T-cell (primary cell): ENCODE results near the gene DDX51. TPM values are rescaled to one million over a fixed set of nuclear protein-coding genes. Genes with fewer than 3 reads are reported as not detected.

Source experiments
- ATAC-seq, 4 experiments: fragments of 200-7000 bp in 3 of 4; fragments of 150-1000 bp in 1 of 4; cut with Tn5 transposase; replicated peaks in 1 of 4; 1 replicate in 3 of 4; 2 replicates in 1 of 4; pipeline ENCODE4 v1.10.0; 2021; ENCODE audit warnings: moderate library complexity in 3 of 4, mild to moderate bottlenecking in 2 of 4, moderate number of reproducible peaks in 1 of 4
- CTCF ChIA-PET, 2 donors: fragments of 300-600 bp; sonication (Branson Sonifier 250); formaldehyde crosslinking; loops; one replicate each; lab custom pipeline; 2022; ENCODE audit warnings: antibody characterized with exemption in 2 of 2; lab: Charles Lee
- POLR2A ChIA-PET, 2 donors: fragments of 300-600 bp; sonication (Branson Sonifier 250); formaldehyde crosslinking; loops; one replicate each; lab custom pipeline; 2022; ENCODE audit warnings: antibody characterized with exemption in 2 of 2; lab: Charles Lee
- DNase-seq, 35 experiments: peaks; one replicate each; pipeline versions ENCODE4 v3.0.0 to v3.0.0-alpha.2; 2013 to 2023
- H3K27ac ChIP-seq: one replicate; pipeline ENCODE4 v1.5.1; 2013; ENCODE audit warnings: low read length
- H3K27me3 ChIP-seq, 2 experiments: replicated peaks in 1 of 2; 1 replicate in 1 of 2; 2 replicates in 1 of 2; pipeline versions ENCODE4 v1.6.1 to v1.7.0; 2013; ENCODE audit warnings: low read length in 1 of 2, mixed read lengths in 1 of 2; ENCODE audit not compliant: control insufficient read depth in 2 of 2, insufficient read depth in 2 of 2; ENCODE audit errors: extremely low read depth in 1 of 2
- H3K36me3 ChIP-seq, 2 donors: 1 replicate in 1 of 2; 2 replicates in 1 of 2; pipeline versions ENCODE4 v1.6.1 to v1.7.0; 2013; ENCODE audit warnings: low read length in 1 of 2; ENCODE audit not compliant: control insufficient read depth in 2 of 2, insufficient read depth in 1 of 2; ENCODE audit errors: extremely low read depth in 1 of 2
- H3K4me1 ChIP-seq, 2 experiments: 1 replicate in 1 of 2; 2 replicates in 1 of 2; pipeline versions ENCODE4 v1.6.1 to v1.7.0; 2013; ENCODE audit warnings: low read length in 2 of 2, mixed read lengths in 1 of 2; ENCODE audit not compliant: insufficient read depth in 2 of 2, control insufficient read depth in 1 of 2; ENCODE audit errors: extremely low read depth in 1 of 2
- H3K4me3 ChIP-seq, 2 donors: 1 replicate in 1 of 2; 2 replicates in 1 of 2; pipeline versions ENCODE4 v1.5.1 to v1.7.0; 2013; ENCODE audit warnings: mild to moderate bottlenecking in 2 of 2, low read length in 1 of 2, moderate library complexity in 1 of 2; ENCODE audit not compliant: control insufficient read depth in 1 of 2; ENCODE audit errors: extremely low read depth in 1 of 2
- H3K9me3 ChIP-seq: 2 replicates; pipeline ENCODE4 v1.7.0; 2013
- H3K27ac Mint-ChIP-seq, 2 donors: one replicate each; pipeline ENCODE4 v1.8.0; 2020 to 2021; ENCODE audit warnings: mild to moderate bottlenecking in 2 of 2, mixed read lengths in 2 of 2
- H3K27me3 Mint-ChIP-seq, 2 donors: one replicate each; pipeline ENCODE4 v1.8.0; 2021 to 2022; ENCODE audit warnings: mixed read lengths in 2 of 2
- H3K36me3 Mint-ChIP-seq: one replicate; pipeline ENCODE4 v1.8.0; 2021; ENCODE audit warnings: mixed read lengths
- H3K4me1 Mint-ChIP-seq, 3 donors: one replicate each; pipeline ENCODE4 v1.8.0; 2020 to 2022; ENCODE audit warnings: mixed read lengths in 3 of 3, mild to moderate bottlenecking in 1 of 3
- H3K4me3 Mint-ChIP-seq, 3 donors: one replicate each; pipeline ENCODE4 v1.8.0; 2020 to 2022; ENCODE audit warnings: mild to moderate bottlenecking in 3 of 3, mixed read lengths in 3 of 3, moderate library complexity in 3 of 3
- H3K9me3 Mint-ChIP-seq, 3 donors: one replicate each; pipeline ENCODE4 v1.8.0; 2020 to 2022; ENCODE audit warnings: mixed read lengths in 3 of 3
- WGBS: methylation state at CpG from one replicate; pipeline ENCODE4 v1.1.5; 2013; ENCODE audit warnings: missing lambda C conversion rate; ENCODE audit not compliant: insufficient coverage; 5-methylcytosine and 5-hydroxymethylcytosine counted together
- total RNA-seq, 35 experiments: library from RNA in 6 of 35; stranded (reverse) in 6 of 35; fragments of 120-200 nt in 1 of 35; gene quantifications; one replicate each; pipeline versions ENCODE4 v1.2.1 to v1.2.4 and lab custom pipeline; 2013 to 2026

The DDX51 gene
- total RNA-seq, 5 donors from 2014 or later (not counting 1 experiment from before 2014, with no cell fraction given), result 41.9 to 58.6 (median 49.0) TPM

- H3K9me3 ChIP-seq, result no peaks in the 10 kb centered on the region
- Mint-ChIP-seq H3K4me1 (peaks cover 40 to 45% (median 43%) of the 10 kb centered on the region in 3 donors), H3K4me3 (no peak overlapping the region), H3K36me3 (no peaks in the 10 kb centered on the region), H3K9me3 (no peaks in the 10 kb centered on the region), H3K27me3 (peaks cover 0 to 8% of the 10 kb centered on the region in 2 donors), H3K27ac (no peak overlapping the region)
- 85% methylated on average over 26 of the region's 35 CpGs for WGBS
- H3K27me3 ChIP-seq, result peaks cover 0 to 69% of the 10 kb centered on the region in 2 experiments
- no peaks in the 10 kb centered on the region for H3K36me3 ChIP-seq
- POLR2A ChIA-PET, result no interaction called here
- H3K27ac ChIP-seq, result no peak overlapping the region
- no peak overlapping the region for H3K4me3 ChIP-seq
- H3K4me1 ChIP-seq, result peaks cover 12 to 48% of the 10 kb centered on the region in 2 experiments
- DNase-seq (no peak), ATAC-seq (no peak)
- CTCF ChIA-PET, result no interaction called here
Measured at GRCh38 chr12:132175496-132176384, 31.6 kb upstream of the DDX51 start.

- Histone ChIP-seq H3K27me3 (peaks cover 0 to 76% of the 10 kb centered on the region in 2 experiments), H3K4me3 (no peak overlapping the region), H3K9me3 (no peaks in the 10 kb centered on the region), H3K36me3 (no peaks in the 10 kb centered on the region), H3K4me1 (peaks cover 11 to 48% of the 10 kb centered on the region in 2 experiments), H3K27ac (no peak overlapping the region)
- H3K36me3 Mint-ChIP-seq, result no peaks in the 10 kb centered on the region
- no peak for DNase-seq
- ChIA-PET POLR2A (no interaction called here), CTCF (interaction anchor here (0.6 to 0.9 kb wide), 2 partner anchors 12 to 19 kb away, joined by 3 read pairs; no protein-coding TSS in a partner anchor)
- no peak for ATAC-seq
- peaks cover 37 to 44% (median 39%) of the 10 kb centered on the region in 3 donors for H3K4me1 Mint-ChIP-seq
- peak overlapping the region; percentile 21 to 63 (median 21) for H3K4me3 Mint-ChIP-seq
- 63% methylated on average over 12 of the region's 25 CpGs for WGBS
- peak overlapping the region; percentile 46 to 61 for H3K27ac Mint-ChIP-seq
- peaks cover 0 to 8% of the 10 kb centered on the region in 2 donors for H3K27me3 Mint-ChIP-seq
- no peaks in the 10 kb centered on the region for H3K9me3 Mint-ChIP-seq
Measured at GRCh38 chr12:132174839-132175490, 30.8 kb upstream of the DDX51 start.

GRCh38 chr12:132174015-132174838 is 30.1 kb upstream of the DDX51 start:
- CTCF ChIA-PET, result interaction anchor here in 1 of 2 donors (0.9 kb wide), 1 partner anchor 11 kb away, joined by 3 read pairs; no protein-coding TSS in a partner anchor
- Histone ChIP-seq H3K4me1 (peaks cover 9 to 41% of the 10 kb centered on the region in 2 experiments), H3K9me3 (no peaks in the 10 kb centered on the region), H3K36me3 (no peaks in the 10 kb centered on the region), H3K27me3 (peaks cover 0 to 82% of the 10 kb centered on the region in 2 experiments), H3K4me3 (no peak overlapping the region), H3K27ac (no peak overlapping the region)
- H3K4me3 Mint-ChIP-seq, result peak overlapping the region; percentile 21 to 63 (median 21)
- peak overlapping the region; percentile 46 to 61 for H3K27ac Mint-ChIP-seq
- WGBS, result 90% methylated on average over 19 of the region's 30 CpGs
- ATAC-seq (no peak), DNase-seq (no peak)
- POLR2A ChIA-PET, result no interaction called here
- peaks cover 0 to 8% of the 10 kb centered on the region in 2 donors for H3K27me3 Mint-ChIP-seq
- peaks cover 30 to 37% (median 33%) of the 10 kb centered on the region in 3 donors for H3K4me1 Mint-ChIP-seq
- H3K9me3 Mint-ChIP-seq, result no peaks in the 10 kb centered on the region
- no peaks in the 10 kb centered on the region for H3K36me3 Mint-ChIP-seq

- peak overlapping the region in 1 of 3 donors; percentile 68 for H3K4me3 Mint-ChIP-seq
- H3K9me3 ChIP-seq, result no peaks in the 10 kb centered on the region
- H3K36me3 Mint-ChIP-seq, result no peaks in the 10 kb centered on the region
- peaks cover 0 to 80% of the 10 kb centered on the region in 2 experiments for H3K27me3 ChIP-seq
- no peak overlapping the region for H3K27ac ChIP-seq
- DNase-seq, result peak in 1 of 35 experiments; percentile 36
- CTCF ChIA-PET, result interaction anchor here in 1 of 2 donors (0.6 kb wide), 1 partner anchor 118 kb away, joined by 3 read pairs; no protein-coding TSS in a partner anchor
- H3K27me3 Mint-ChIP-seq, result peaks cover 0 to 8% of the 10 kb centered on the region in 2 donors
- H3K27ac Mint-ChIP-seq, result no peak overlapping the region
- 41% methylated on average over 34 of the region's 35 CpGs for WGBS
- POLR2A ChIA-PET, result no interaction called here
- no peak overlapping the region for H3K4me3 ChIP-seq
- H3K36me3 ChIP-seq, result no peaks in the 10 kb centered on the region
- no peaks in the 10 kb centered on the region for H3K9me3 Mint-ChIP-seq
- peaks cover 22 to 28% (median 24%) of the 10 kb centered on the region in 3 donors for H3K4me1 Mint-ChIP-seq
- peak; percentile 22 to 70 (median 56) for ATAC-seq
- H3K4me1 ChIP-seq, result peaks cover 6 to 35% of the 10 kb centered on the region in 2 experiments
Measured at GRCh38 chr12:132173135-132174014, 29.3 kb upstream of the DDX51 start.

GRCh38 chr12:132172619-132173018 is 28.5 kb upstream of the DDX51 start:
- 60% methylated on average over 15 of the region's 15 CpGs for WGBS
- no peak for DNase-seq
- Histone ChIP-seq H3K4me3 (no peak overlapping the region), H3K4me1 (peaks cover 5 to 37% of the 10 kb centered on the region in 2 experiments), H3K36me3 (no peaks in the 10 kb centered on the region), H3K27me3 (peaks cover 0 to 86% of the 10 kb centered on the region in 2 experiments), H3K9me3 (no peaks in the 10 kb centered on the region), H3K27ac (no peak overlapping the region)
- POLR2A ChIA-PET, result no interaction called here
- H3K4me1 Mint-ChIP-seq, result peaks cover 17 to 29% (median 23%) of the 10 kb centered on the region in 3 donors
- no peak overlapping the region for H3K27ac Mint-ChIP-seq
- no peaks in the 10 kb centered on the region for H3K36me3 Mint-ChIP-seq
- H3K9me3 Mint-ChIP-seq, result no peaks in the 10 kb centered on the region
- H3K27me3 Mint-ChIP-seq, result peaks cover 0 to 8% of the 10 kb centered on the region in 2 donors
- no peak for ATAC-seq
- CTCF ChIA-PET, result interaction anchor here in 1 of 2 donors (0.6 kb wide), 1 partner anchor 119 kb away, joined by 3 read pairs; no protein-coding TSS in a partner anchor
- H3K4me3 Mint-ChIP-seq, result peak overlapping the region in 1 of 3 donors; percentile 68
